ENCODE data around the gene PPIL6.

Gene PPIL6

DNA sequence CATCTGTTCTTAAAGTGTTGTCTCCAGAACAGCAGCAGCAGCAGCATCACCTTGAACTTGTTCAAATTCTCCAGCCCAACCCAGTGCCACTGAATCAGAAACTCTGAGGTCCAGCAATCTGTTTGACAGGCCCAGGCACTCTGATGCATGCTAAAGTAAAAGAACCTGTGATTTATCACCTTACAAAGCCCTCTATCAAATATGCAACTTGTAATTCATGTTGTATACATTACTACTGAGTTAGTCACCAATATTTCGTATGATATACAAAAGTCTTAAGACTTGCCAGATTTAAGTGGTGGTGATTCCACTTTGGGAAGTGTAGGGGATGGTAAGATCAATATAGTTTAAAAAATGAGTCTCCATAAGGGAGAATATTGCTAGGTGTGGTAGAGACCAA is 52.2 kb downstream of the PPIL6 start:
- H2BK15ac ChIP-seq (replicated peaks; ENCODE audit: low read depth): no peak overlapping the region

DNA sequence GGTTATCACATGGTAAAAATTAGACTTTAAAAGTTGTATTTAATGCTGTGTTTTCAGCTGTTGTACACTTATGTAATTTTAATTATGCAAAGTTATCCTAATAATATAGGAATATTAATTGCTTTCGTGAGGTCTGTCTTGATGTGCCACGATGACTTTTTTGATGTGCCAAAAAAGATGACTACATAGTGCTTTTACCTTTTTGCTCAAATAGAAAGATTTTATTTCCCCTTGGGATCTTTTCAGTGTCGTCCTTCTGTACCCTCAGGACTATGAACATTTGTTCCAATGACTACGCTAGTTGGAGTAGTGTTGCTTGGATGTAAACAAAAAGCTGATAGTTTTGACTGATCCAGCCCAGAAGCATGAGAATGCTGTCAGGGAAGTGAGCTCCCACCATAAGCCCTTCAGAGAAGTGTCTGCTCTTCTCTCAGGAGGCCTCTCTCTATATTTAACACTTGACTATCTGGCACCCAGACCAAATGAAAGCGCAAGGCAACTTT is 56.9 kb downstream of the PPIL6 start:
- H2AK5ac ChIP-seq (ENCODE audit: low read length): no peak overlapping the region
- H3K9ac ChIP-seq (ENCODE audit: low read length): peak overlapping the region; percentile 55
- no peak overlapping the region for H3K27ac ChIP-seq (ENCODE audit: low read depth, low read length)
- H3K4me1 ChIP-seq (ENCODE audit: control insufficient read depth, low read depth, low read length): peaks cover 2% of the 10 kb centered on the region
- H3K79me1 ChIP-seq (ENCODE audit: low read length): peaks cover 2% of the 10 kb centered on the region
- H3K56ac ChIP-seq (ENCODE audit: low read length): peak overlapping the region; percentile 50
- no peak overlapping the region for H3K18ac ChIP-seq (ENCODE audit: low read length)
- no peak overlapping the region for H3K4me3 ChIP-seq (ENCODE audit: low read length)
- no peaks in the 10 kb centered on the region for H3K36me3 ChIP-seq (ENCODE audit: control insufficient read depth, insufficient read depth, low read length)
- H3K27me3 ChIP-seq (ENCODE audit: insufficient read depth, low read length, poor library complexity): no peaks in the 10 kb centered on the region
- no peak overlapping the region for H2BK120ac ChIP-seq (ENCODE audit: low read depth, low read length)
- WGBS (ENCODE audit: extremely low coverage, insufficient coverage, low lambda C conversion rate): no CpG with 5 or more reads among the region's 5 CpGs
- no peak overlapping the region for H2BK15ac ChIP-seq (replicated peaks; ENCODE audit: low read depth)
- DNase-seq: peak; percentile 5
- no peak overlapping the region for H4K5ac ChIP-seq (ENCODE audit: low read length)
- H3K79me2 ChIP-seq (ENCODE audit: control insufficient read depth, insufficient read depth, low read length): peaks cover 29% of the 10 kb centered on the region
- peak overlapping the region; percentile 27 for H3K4ac ChIP-seq (ENCODE audit: low read depth, low read length)
- H3K23ac ChIP-seq (ENCODE audit: low read length): no peak overlapping the region
- H2BK5ac ChIP-seq (ENCODE audit: low read length): no peak overlapping the region
- H4K8ac ChIP-seq (ENCODE audit: low read depth, low read length): no peak overlapping the region
- H3K4me2 ChIP-seq (ENCODE audit: low read length): no peak overlapping the region

More for the DNA sequence above, 52.2 kb downstream of the PPIL6 start:
- Histone ChIP-seq H3K23ac (ENCODE audit: low read length) (no peak overlapping the region), H3K9ac (ENCODE audit: low read length) (no peak overlapping the region), H3K4ac (ENCODE audit: low read depth, low read length) (no peak overlapping the region), H3K36me3 (ENCODE audit: control insufficient read depth, insufficient read depth, low read length) (no peaks in the 10 kb centered on the region), H3K27ac (ENCODE audit: low read depth, low read length) (no peak overlapping the region), H4K8ac (ENCODE audit: low read depth, low read length) (no peak overlapping the region), H3K56ac (ENCODE audit: low read length) (no peak overlapping the region), H3K4me2 (ENCODE audit: low read length) (no peak overlapping the region), H3K4me3 (ENCODE audit: low read length) (no peak overlapping the region), H4K5ac (ENCODE audit: low read length) (no peak overlapping the region), H3K4me1 (ENCODE audit: control insufficient read depth, low read depth, low read length) (peaks cover 2% of the 10 kb centered on the region), H2BK5ac (ENCODE audit: low read length) (no peak overlapping the region), H3K79me2 (ENCODE audit: control insufficient read depth, insufficient read depth, low read length) (no peaks in the 10 kb centered on the region), H3K27me3 (ENCODE audit: insufficient read depth, low read length, poor library complexity) (no peaks in the 10 kb centered on the region), H2BK120ac (ENCODE audit: low read depth, low read length) (no peak overlapping the region), H3K18ac (ENCODE audit: low read length) (no peak overlapping the region), H3K79me1 (ENCODE audit: low read length) (no peaks in the 10 kb centered on the region), H2AK5ac (ENCODE audit: low read length) (no peak overlapping the region)
- DNase-seq: no peak
- WGBS (ENCODE audit: extremely low coverage, insufficient coverage, low lambda C conversion rate): no CpG with 5 or more reads among the region's 1 CpG

DNA sequence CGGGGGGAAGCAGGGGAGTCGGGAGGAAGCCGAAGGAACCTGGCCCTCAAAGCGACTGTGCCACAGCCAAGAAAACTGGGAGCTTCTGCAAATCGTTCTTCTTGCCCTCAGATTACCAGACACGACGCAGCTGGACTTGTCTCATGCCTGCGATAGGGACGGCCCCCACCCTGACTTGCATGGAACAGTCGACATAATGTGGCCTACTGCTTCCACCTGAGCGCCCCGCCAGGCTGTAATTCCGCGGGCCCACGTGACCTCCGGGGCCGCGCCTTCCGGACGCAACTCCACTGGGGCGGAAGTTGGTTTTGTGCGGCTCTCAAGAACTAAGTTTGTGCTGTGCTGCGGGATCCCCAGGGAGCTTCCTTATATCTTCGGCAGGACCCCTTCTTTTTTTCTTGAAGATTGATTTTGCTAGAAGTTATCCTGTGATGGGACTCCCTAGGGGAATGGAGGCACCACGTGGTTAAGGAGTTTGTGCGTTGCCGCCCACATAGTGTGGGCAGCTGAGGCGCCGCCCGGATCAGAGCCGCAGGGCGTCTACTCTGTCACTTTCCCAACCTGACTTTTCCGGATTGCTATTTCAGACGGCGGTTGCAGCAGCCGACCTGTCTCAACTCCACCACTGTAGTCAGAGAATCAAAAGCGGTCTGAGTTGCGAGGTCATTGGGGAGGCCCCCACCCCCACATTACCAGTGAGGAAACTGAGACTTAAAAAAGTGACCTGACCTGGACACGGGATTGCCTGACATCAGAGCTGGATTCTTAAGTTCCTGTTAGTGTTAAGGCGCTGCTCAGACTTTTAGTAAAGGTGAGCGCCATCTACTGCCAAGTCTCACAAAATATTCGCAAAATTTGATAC is 57.6 kb downstream of the PPIL6 start:
- peaks cover under 1% of the 10 kb centered on the region for H3K36me3 ChIP-seq (ENCODE audit: control insufficient read depth, insufficient read depth, low read length)
- peak; percentile 97 for DNase-seq
- H2BK15ac ChIP-seq (replicated peaks; ENCODE audit: low read depth): no peak overlapping the region
- peak overlapping the region; percentile 88 for H3K4me2 ChIP-seq (ENCODE audit: low read length)
- no peak overlapping the region for H2BK120ac ChIP-seq (ENCODE audit: low read depth, low read length)
- H3K4ac ChIP-seq (ENCODE audit: low read depth, low read length): no peak overlapping the region
- no CpG with 5 or more reads among the region's 42 CpGs for whole genome bisulfite sequencing (ENCODE audit: extremely low coverage, insufficient coverage, low lambda C conversion rate)
- peak overlapping the region; percentile 88 for H4K5ac ChIP-seq (ENCODE audit: low read length)
- no peaks in the 10 kb centered on the region for H3K27me3 ChIP-seq (ENCODE audit: insufficient read depth, low read length, poor library complexity)
- no peak overlapping the region for H3K18ac ChIP-seq (ENCODE audit: low read length)
- peaks cover 3% of the 10 kb centered on the region for H3K79me1 ChIP-seq (ENCODE audit: low read length)
- H2AK5ac ChIP-seq (ENCODE audit: low read length): no peak overlapping the region
- peak overlapping the region; percentile 95 for H3K27ac ChIP-seq (ENCODE audit: low read depth, low read length)
- peak overlapping the region; percentile 94 for H3K9ac ChIP-seq (ENCODE audit: low read length)
- H3K23ac ChIP-seq (ENCODE audit: low read length): no peak overlapping the region
- H2BK5ac ChIP-seq (ENCODE audit: low read length): peak overlapping the region; percentile 100
- H3K4me1 ChIP-seq (ENCODE audit: control insufficient read depth, low read depth, low read length): peaks cover 2% of the 10 kb centered on the region
- H4K8ac ChIP-seq (ENCODE audit: low read depth, low read length): no peak overlapping the region
- peak overlapping the region; percentile 100 for H3K56ac ChIP-seq (ENCODE audit: low read length)
- peaks cover 35% of the 10 kb centered on the region for H3K79me2 ChIP-seq (ENCODE audit: control insufficient read depth, insufficient read depth, low read length)
- H3K4me3 ChIP-seq (ENCODE audit: low read length): peak overlapping the region; percentile 69

GRCh38 chr6:109381747-109382575 is 58.5 kb downstream of the PPIL6 start, which contains the start of gene CD164:
TSS of gene CD164 (minus strand) at chr6:109382467. CDS start at chr6:109382378, 89 bp downstream.
- peak within 1 kb of the TSS; percentile 94 for H3K4ac ChIP-seq (ENCODE audit: low read depth, low read length)
- H3K4me2 ChIP-seq (ENCODE audit: low read length): peak within 1 kb of the TSS; percentile 88
- no peak within 1 kb of the TSS for H3K23ac ChIP-seq (ENCODE audit: low read length)
- H2BK15ac ChIP-seq (replicated peaks; ENCODE audit: low read depth): no peak within 1 kb of the TSS
- H4K5ac ChIP-seq (ENCODE audit: low read length): peak within 1 kb of the TSS; percentile 88
- H4K8ac ChIP-seq (ENCODE audit: low read depth, low read length): no peak within 1 kb of the TSS
- peak within 1 kb of the TSS; percentile 13 for H2BK120ac ChIP-seq (ENCODE audit: low read depth, low read length)
- peak within 1 kb of the TSS; percentile 100 for H2BK5ac ChIP-seq (ENCODE audit: low read length)
- H3K4me1 ChIP-seq (ENCODE audit: control insufficient read depth, low read depth, low read length): peaks cover 2% of the 10 kb centered on the region
- no peak within 1 kb of the TSS for H2AK5ac ChIP-seq (ENCODE audit: low read length)
- peaks cover 39% of the 10 kb centered on the region for H3K79me2 ChIP-seq (ENCODE audit: control insufficient read depth, insufficient read depth, low read length)
- DNase-seq: peak; percentile 97
- WGBS (ENCODE audit: extremely low coverage, insufficient coverage, low lambda C conversion rate): no CpG with 5 or more reads among the region's 93 CpGs
- peaks cover 4% of the 10 kb centered on the region for H3K79me1 ChIP-seq (ENCODE audit: low read length)
- H3K18ac ChIP-seq (ENCODE audit: low read length): peak within 1 kb of the TSS; percentile 89
- peak within 1 kb of the TSS; percentile 95 for H3K27ac ChIP-seq (ENCODE audit: low read depth, low read length)
- peak within 1 kb of the TSS; percentile 75 for H3K4me3 ChIP-seq (ENCODE audit: low read length)
- H3K9ac ChIP-seq (ENCODE audit: low read length): peak within 1 kb of the TSS; percentile 99
- H3K36me3 ChIP-seq (ENCODE audit: control insufficient read depth, insufficient read depth, low read length): peaks cover 2% of the 10 kb centered on the region
- H3K27me3 ChIP-seq (ENCODE audit: insufficient read depth, low read length, poor library complexity): no peaks in the 10 kb centered on the region
- peak within 1 kb of the TSS; percentile 100 for H3K56ac ChIP-seq (ENCODE audit: low read length)

GRCh38 chr6:109381061-109381746 is 59.2 kb downstream of the PPIL6 start:
- Histone ChIP-seq H2AK5ac (ENCODE audit: low read length) (no peak overlapping the region), H3K27ac (ENCODE audit: low read depth, low read length) (peak overlapping the region; percentile 95), H3K36me3 (ENCODE audit: control insufficient read depth, insufficient read depth, low read length) (peaks cover 4% of the 10 kb centered on the region), H4K8ac (ENCODE audit: low read depth, low read length) (no peak overlapping the region), H2BK120ac (ENCODE audit: low read depth, low read length) (no peak overlapping the region), H3K4me2 (ENCODE audit: low read length) (peak overlapping the region; percentile 49), H3K79me1 (ENCODE audit: low read length) (peaks cover 6% of the 10 kb centered on the region), H3K18ac (ENCODE audit: low read length) (peak overlapping the region; percentile 89), H2BK15ac (replicated peaks; ENCODE audit: low read depth) (no peak overlapping the region), H3K4me3 (ENCODE audit: low read length) (peak overlapping the region; percentile 75), H4K5ac (ENCODE audit: low read length) (no peak overlapping the region), H3K23ac (ENCODE audit: low read length) (no peak overlapping the region), H3K56ac (ENCODE audit: low read length) (peak overlapping the region; percentile 100), H3K9ac (ENCODE audit: low read length) (peak overlapping the region; percentile 99), H3K4ac (ENCODE audit: low read depth, low read length) (peak overlapping the region; percentile 94), H2BK5ac (ENCODE audit: low read length) (no peak overlapping the region), H3K79me2 (ENCODE audit: control insufficient read depth, insufficient read depth, low read length) (peaks cover 40% of the 10 kb centered on the region), H3K4me1 (ENCODE audit: control insufficient read depth, low read depth, low read length) (peaks cover 2% of the 10 kb centered on the region), H3K27me3 (ENCODE audit: insufficient read depth, low read length, poor library complexity) (no peaks in the 10 kb centered on the region)
- DNase-seq: no peak
- WGBS (ENCODE audit: extremely low coverage, insufficient coverage, low lambda C conversion rate): no CpG with 5 or more reads among the region's 25 CpGs

Measured in mesendoderm (in vitro differentiated cells).